GM12878 (cell line): Measurements from ENCODE around the gene SAP25. TPM values are rescaled to one million over a fixed set of nuclear protein-coding genes. Genes with fewer than 3 reads are reported as not detected.
A peak's percentile ranks its signal among the peaks of the same experiment; 100 is the strongest.

Source experiments
- ATAC-seq: fragments of 200-7000 bp; cut with Tn5 transposase; 3 replicates; pipeline ENCODE4 v1.9.1; 2020; ENCODE audit warnings: mild to moderate bottlenecking, moderate library complexity
- BruUV-seq: library from RNA; stranded (reverse); fragments of 400-500 nt; replicated peaks from 2 replicates; lab custom pipeline; 2021; lab: Mats Ljungman, UMichigan
- CTCF ChIA-PET: fragments of 300-600 bp; sonication (Branson Sonifier 250); formaldehyde crosslinking; extraction: SDS; loops from one replicate; lab custom pipeline; 2021; ENCODE audit warnings: inconsistent platforms; lab: Yijun Ruan, JAX
- POLR2A ChIA-PET: fragments of 350-600 bp; formaldehyde crosslinking; extraction: SDS; loops from one replicate; lab custom pipeline; 2021; ENCODE audit warnings: inconsistent platforms; lab: Charles Lee
- RAD21 ChIA-PET: fragments of 300-600 bp; sonication (Branson Sonifier 250); formaldehyde crosslinking; loops from one replicate; lab custom pipeline; 2023; ENCODE audit warnings: antibody characterized with exemption; ENCODE audit not compliant: unreplicated experiment; lab: Charles Lee
- SMC1A ChIA-PET: fragments of 300-600 bp; sonication (Branson Sonifier 250); formaldehyde crosslinking; loops from one replicate; lab custom pipeline; 2023; ENCODE audit not compliant: unreplicated experiment, uncharacterized antibody; lab: Charles Lee
- DNase-seq: peaks from one replicate; pipeline ENCODE4 v3.0.0-alpha.2; 2011; ENCODE audit warnings: low read depth, low spot score
- FAIRE-seq: peaks from 3 replicates; lab custom pipeline; 2011; peaks lifted over from hg19 to GRCh38; lab: Jason Lieb, UNC
- H2AFZ ChIP-seq: 2 replicates; pipeline ENCODE4 v1.6.0; 2011; ENCODE audit warnings: low read depth, low read length, control low read depth; ENCODE audit not compliant: control insufficient read depth
- H3K27ac ChIP-seq: 2 replicates; pipeline ENCODE4 v1.5.1; 2011; ENCODE audit warnings: control low read depth; ENCODE audit not compliant: control insufficient read depth, insufficient read depth
- H3K27me3 ChIP-seq, 2 experiments: replicated peaks in 1 of 2; 2 replicates each; pipeline versions ENCODE4 v1.6.0 to v1.6.1; 2011; ENCODE audit warnings: low read length in 1 of 2; ENCODE audit not compliant: control insufficient read depth in 2 of 2, insufficient read depth in 2 of 2
- H3K36me3 ChIP-seq, 2 experiments: 2 replicates each; pipeline ENCODE4 v1.5.1; 2011; ENCODE audit warnings: low read length in 1 of 2; ENCODE audit not compliant: control insufficient read depth in 2 of 2, insufficient read depth in 2 of 2
- H3K4me1 ChIP-seq: 2 replicates; pipeline ENCODE4 v1.6.1; 2011; ENCODE audit warnings: mild to moderate bottlenecking, low read length, moderate library complexity, mixed read lengths; ENCODE audit not compliant: control insufficient read depth, insufficient read depth
- H3K4me2 ChIP-seq: 2 replicates; pipeline ENCODE4 v1.6.0; 2011; ENCODE audit warnings: control low read depth; ENCODE audit not compliant: control insufficient read depth, insufficient read depth
- H3K4me3 ChIP-seq: fragments of 200-600 bp; sonication (generic); 2 replicates; pipeline ENCODE4 v1.5.1; 2016
- H3K79me2 ChIP-seq: 2 replicates; pipeline ENCODE4 v1.6.0; 2011; ENCODE audit warnings: low read length; ENCODE audit not compliant: control insufficient read depth, insufficient read depth
- H3K9ac ChIP-seq: 2 replicates; pipeline ENCODE4 v1.8.0; 2011; ENCODE audit warnings: low read length, control low read depth, mixed read lengths; ENCODE audit not compliant: control insufficient read depth, insufficient read depth
- H3K9me3 ChIP-seq: replicated peaks from 3 replicates; pipeline ENCODE4 v1.5.1; 2011; ENCODE audit warnings: mild to moderate bottlenecking, low read length; ENCODE audit not compliant: control insufficient read depth, insufficient read depth
- H4K20me1 ChIP-seq: 2 replicates; pipeline ENCODE4 v1.6.0; 2011; ENCODE audit not compliant: control insufficient read depth, insufficient read depth
- CREM ChIP-seq: IDR thresholded peaks from 2 replicates; pipeline ENCODE4 v1.6.1; 2014; ENCODE audit warnings: antibody characterized with exemption, low read depth
- E2F4 ChIP-seq: IDR thresholded peaks from 2 replicates; pipeline ENCODE4 v1.6.1; 2012; ENCODE audit warnings: low read depth, low read length, improper control_type of control experiment
- EP300 ChIP-seq, 2 experiments: fragments of 150-350 bp in 1 of 2; IDR thresholded peaks; 2 replicates each; pipeline ENCODE4 v1.6.1; 2011 to 2012; ENCODE audit warnings: low read depth in 2 of 2, low read length in 2 of 2, borderline replicate concordance in 1 of 2, improper control_type of control experiment in 1 of 2, inconsistent platforms in 1 of 2; ENCODE audit not compliant: control insufficient read depth in 1 of 2
- ESRRA ChIP-seq: IDR thresholded peaks from 2 replicates; pipeline ENCODE4 v1.6.1; 2012; ENCODE audit warnings: mild to moderate bottlenecking, low read length, improper control_type of control experiment
- HCFC1 ChIP-seq: fragments of 150-350 bp; IDR thresholded peaks from 2 replicates; pipeline ENCODE4 v1.6.1; 2014; ENCODE audit warnings: low read length
- HDGF ChIP-seq: fragments of 450-650 bp; IDR thresholded peaks from 2 replicates; pipeline ENCODE4 v1.6.1; 2016; ENCODE audit warnings: antibody characterized with exemption
- KAT2A ChIP-seq: conservative IDR thresholded peaks from 2 replicates; pipeline ENCODE4 v1.6.1; 2011; ENCODE audit warnings: low read depth, low read length; ENCODE audit not compliant: control insufficient read depth
- NFIC ChIP-seq: IDR thresholded peaks from 2 replicates; pipeline ENCODE4 v1.6.1; 2012; ENCODE audit warnings: low read depth, mild to moderate bottlenecking, inconsistent platforms, low read length, moderate library complexity
- NR2F1 ChIP-seq: fragments of 450-650 bp; conservative IDR thresholded peaks from 2 replicates; pipeline ENCODE4 v1.6.1; 2017; ENCODE audit warnings: mild to moderate bottlenecking
- SIX5 ChIP-seq: IDR thresholded peaks from 2 replicates; pipeline ENCODE4 v1.6.1; 2011; ENCODE audit warnings: mild to moderate bottlenecking, low read depth, low read length, moderate library complexity; ENCODE audit not compliant: severe bottlenecking
- STAT1 ChIP-seq: fragments of 450-650 bp; conservative IDR thresholded peaks from 2 replicates; pipeline ENCODE4 v1.6.1; 2014; ENCODE audit warnings: antibody characterized with exemption, mild to moderate bottlenecking
- ZNF217 ChIP-seq: fragments of 450-650 bp; IDR thresholded peaks from 2 replicates; pipeline ENCODE4 v1.6.1; 2017; ENCODE audit warnings: antibody characterized with exemption, mild to moderate bottlenecking
- ZNF24 ChIP-seq: fragments of 450-650 bp; IDR thresholded peaks from 2 replicates; pipeline ENCODE4 v1.6.1; 2017; ENCODE audit warnings: antibody characterized with exemption, mild to moderate bottlenecking
- ZNF384 ChIP-seq: IDR thresholded peaks from 2 replicates; pipeline ENCODE4 v1.6.1; 2012; ENCODE audit warnings: low read depth, mild to moderate bottlenecking, low read length, improper control_type of control experiment, borderline replicate concordance
- WGBS: methylation state at CpG from one replicate; pipeline ENCODE4 v1.1.6; 2016; ENCODE audit warnings: low lambda C conversion rate; ENCODE audit not compliant: insufficient replicate concordance, insufficient coverage; ENCODE audit errors: missing lambda C conversion rate; 5-methylcytosine and 5-hydroxymethylcytosine counted together
- in situ Hi-C: fragments of 300-500 bp; cut with MboI; formaldehyde crosslinking; loops from 9 replicates; pipeline ENCODE4 v1.14.3; 2018; ENCODE audit warnings: mixed read lengths
- intact Hi-C: fragments of 100-400 bp; cut with micrococcal nuclease; formaldehyde crosslinking; loops from one replicate; pipeline ENCODE4 v1.14.2; 2022; ENCODE audit not compliant: unreplicated experiment
- polyA plus RNA-seq, 11 experiments: library from polyadenylated mRNA; depleted of rRNA in 4 of 11; unstranded in 6 of 11; stranded (reverse) in 5 of 11; fragments of >200 nt; fragmentation: Nextera tagmentation in 4 of 11; fragmentation: Illumina TruSeq in 1 of 11; extraction: Ambion mirVana in 4 of 11; extraction: Trizol in 1 of 11; gene quantifications; 1 replicate in 1 of 11; 2 replicates in 10 of 11; pipeline versions ENCODE4 v1.2.1 to v1.2.3, GENCODE V29; 2011 to 2016; ENCODE audit warnings: inconsistent platforms in 2 of 11, missing spikeins in 2 of 11, low read depth in 1 of 11
- total RNA-seq, 4 experiments: library from RNA; depleted of rRNA in 3 of 4; stranded (reverse); fragments of >200 nt in 3 of 4; fragmentation: Illumina TruSeq in 1 of 4; extraction: Trizol in 1 of 4; gene quantifications; 2 replicates each; pipeline versions ENCODE4 v1.2.1 to v1.2.3, GENCODE V29; 2013 to 2021
- TF ChIP-seq, protein P1 (sequence below): IDR thresholded peaks from 2 replicates; pipeline ENCODE4 v1.6.1; 2012; ENCODE audit warnings: low read depth, low read length, improper control_type of control experiment

SAP25 gene
- total and polyA plus RNA-seq, 10 of the 15 experiments (the other 5 are each of a cell fraction or from before 2014, with no cell fraction given), result 0.14 to 8.6 (median 1.1) TPM

DNA sequence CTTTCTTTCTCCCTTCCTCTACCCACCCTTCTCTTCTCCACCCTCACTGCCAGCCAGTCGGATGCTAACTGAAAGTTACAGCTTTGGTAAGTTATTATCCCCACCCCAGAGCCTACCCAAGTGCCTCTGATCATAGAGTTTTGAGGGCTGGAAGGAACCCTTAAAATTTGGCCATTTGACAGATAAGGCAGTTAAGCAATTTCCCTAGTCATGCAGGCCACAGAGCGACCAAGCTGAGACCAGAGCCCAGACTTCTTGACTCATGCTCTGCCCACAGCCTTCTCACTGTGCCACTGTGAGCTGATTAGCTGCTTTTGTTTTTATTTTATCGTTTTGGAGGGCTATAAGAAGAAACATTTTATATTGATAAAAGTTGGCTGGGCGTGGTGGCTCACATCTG is 17.2 kb downstream of the SAP25 start:
- Histone ChIP-seq H3K36me3 (peaks cover 21 to 53% of the 10 kb centered on the region in 2 experiments), H2AFZ (no peak overlapping the region), H3K4me3 (no peak overlapping the region), H4K20me1 (no peaks in the 10 kb centered on the region), H3K9ac (no peak overlapping the region), H3K27me3 (no peaks in the 10 kb centered on the region), H3K9me3 (no peaks in the 10 kb centered on the region), H3K79me2 (no peaks in the 10 kb centered on the region), H3K27ac (no peak overlapping the region), H3K4me2 (no peak overlapping the region), H3K4me1 (no peaks in the 10 kb centered on the region; the same call in 1 of the 2 replicates)
- no peak for DNase-seq
- SMC1A ChIA-PET, result interaction anchor here (1.2 to 8.5 kb wide), 2 partner anchors 10 to 182 kb away, joined by 3 to 127 read pairs; no protein-coding TSS in a partner anchor
- WGBS, result 72% methylated on average over 4 of the region's 4 CpGs
- in situ Hi-C loops (loop anchor here (5.0 kb wide), 1 partner anchor 84 kb away; no protein-coding TSS in a partner anchor), intact Hi-C loops (no loop called here)
- no peak for ATAC-seq
- TSS peak; percentile 57 for BruUV-seq
- FAIRE-seq, result no peak
- POLR2A ChIA-PET, result interaction anchor here (1.2 to 3.1 kb wide), 2 partner anchors 9 to 77 kb away, joined by 5 to 12 read pairs; partner anchors contain the start of gene TSC22D4
- RAD21 ChIA-PET, result no interaction called here
- CTCF ChIA-PET, result interaction anchor here (0.6 to 4.1 kb wide), 5 partner anchors 14 to 91 kb away, joined by 3 to 50 read pairs (median 3); no protein-coding TSS in a partner anchor
- no peak for TF ChIP-seq ZNF24
- no peak for TF ChIP-seq ZNF384
- TF ChIP-seq ESRRA, result no peak
- no peak for TF ChIP-seq ZNF217
- TF ChIP-seq NR2F1, result no peak
- TF ChIP-seq, all 136 proteins: peak for 0

- no TSS peak for BruUV-seq
- ChIA-PET SMC1A (interaction anchor here (0.9 to 8.5 kb wide), 3 partner anchors 8 to 102 kb away, joined by 4 to 127 read pairs (median 5); no protein-coding TSS in a partner anchor), CTCF (interaction anchor here (0.6 to 2.0 kb wide), 2 partner anchors 8 to 80 kb away, joined by 3 to 12 read pairs; no protein-coding TSS in a partner anchor), RAD21 (interaction anchor here (1.0 kb wide), 1 partner anchor 30 kb away, joined by 3 read pairs; the partner anchor contains the start of genes FBXO24 and LRCH4), POLR2A (interaction anchor here (0.5 to 3.1 kb wide), 5 partner anchors 8 to 77 kb away, joined by 3 to 12 read pairs (median 5); partner anchors contain the start of gene TSC22D4)
- Histone ChIP-seq H3K4me2 (no peak overlapping the region), H3K9ac (no peak overlapping the region), H3K9me3 (no peaks in the 10 kb centered on the region), H2AFZ (no peak overlapping the region), H4K20me1 (no peaks in the 10 kb centered on the region), H3K27ac (no peak overlapping the region), H3K4me1 (no peaks in the 10 kb centered on the region; the same call in 1 of the 2 replicates), H3K4me3 (no peak overlapping the region), H3K79me2 (no peaks in the 10 kb centered on the region), H3K27me3 (no peaks in the 10 kb centered on the region), H3K36me3 (peaks cover 19 to 53% of the 10 kb centered on the region in 2 experiments)
- ATAC-seq (no peak), DNase-seq (no peak), FAIRE-seq (no peak)
- intact Hi-C loops, result no loop called here
- 70% methylated on average over 5 of the region's 5 CpGs for WGBS
- in situ Hi-C loops, result loop anchor here (5.0 kb wide), 1 partner anchor 83 kb away; no protein-coding TSS in a partner anchor
- TF ChIP-seq HCFC1, result no peak
- TF ChIP-seq ZNF384, result no peak
- TF ChIP-seq STAT1, result no peak
- no peak for TF ChIP-seq EP300 (IDR thresholded peaks at IDR 0.05; ENCODE audit: borderline replicate concordance in 1 of 2, control insufficient read depth in 1 of 2, low read depth in 2 of 2, low read length in 2 of 2)
- no peak for TF ChIP-seq CREM
- no peak for TF ChIP-seq SIX5
- no peak for TF ChIP-seq KAT2A
- no peak for TF ChIP-seq HDGF
- TF ChIP-seq NFIC, result no peak
- TF ChIP-seq, protein P1, sequence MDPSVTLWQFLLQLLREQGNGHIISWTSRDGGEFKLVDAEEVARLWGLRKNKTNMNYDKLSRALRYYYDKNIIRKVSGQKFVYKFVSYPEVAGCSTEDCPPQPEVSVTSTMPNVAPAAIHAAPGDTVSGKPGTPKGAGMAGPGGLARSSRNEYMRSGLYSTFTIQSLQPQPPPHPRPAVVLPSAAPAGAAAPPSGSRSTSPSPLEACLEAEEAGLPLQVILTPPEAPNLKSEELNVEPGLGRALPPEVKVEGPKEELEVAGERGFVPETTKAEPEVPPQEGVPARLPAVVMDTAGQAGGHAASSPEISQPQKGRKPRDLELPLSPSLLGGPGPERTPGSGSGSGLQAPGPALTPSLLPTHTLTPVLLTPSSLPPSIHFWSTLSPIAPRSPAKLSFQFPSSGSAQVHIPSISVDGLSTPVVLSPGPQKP, result no peak
- no peak for TF ChIP-seq E2F4
Observed at GRCh38 chr7:100555701-100556100, 18.0 kb downstream of the SAP25 start.
